Measurements from ENCODE around the gene ORC3.

DNA sequence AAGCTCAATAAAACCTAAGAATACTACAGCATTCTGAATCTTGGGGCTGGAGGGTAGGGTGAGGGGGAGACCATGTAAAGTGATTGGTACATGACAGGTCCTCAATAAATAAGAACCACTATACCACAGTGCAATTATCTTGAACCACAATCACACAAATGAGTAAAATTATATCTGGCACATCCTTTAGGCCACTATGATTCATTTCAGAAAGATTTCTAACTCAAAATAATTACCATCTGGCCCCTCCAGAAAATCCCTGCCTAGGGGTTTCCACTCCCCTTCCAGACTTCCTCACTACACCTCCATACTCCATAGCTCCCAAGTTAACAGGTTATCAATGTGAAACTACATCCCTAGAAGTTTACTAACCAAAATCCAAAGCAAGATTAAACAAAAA lies 92.4 kb downstream of the ORC3 start:
- TF ChIP-seq, protein P1, sequence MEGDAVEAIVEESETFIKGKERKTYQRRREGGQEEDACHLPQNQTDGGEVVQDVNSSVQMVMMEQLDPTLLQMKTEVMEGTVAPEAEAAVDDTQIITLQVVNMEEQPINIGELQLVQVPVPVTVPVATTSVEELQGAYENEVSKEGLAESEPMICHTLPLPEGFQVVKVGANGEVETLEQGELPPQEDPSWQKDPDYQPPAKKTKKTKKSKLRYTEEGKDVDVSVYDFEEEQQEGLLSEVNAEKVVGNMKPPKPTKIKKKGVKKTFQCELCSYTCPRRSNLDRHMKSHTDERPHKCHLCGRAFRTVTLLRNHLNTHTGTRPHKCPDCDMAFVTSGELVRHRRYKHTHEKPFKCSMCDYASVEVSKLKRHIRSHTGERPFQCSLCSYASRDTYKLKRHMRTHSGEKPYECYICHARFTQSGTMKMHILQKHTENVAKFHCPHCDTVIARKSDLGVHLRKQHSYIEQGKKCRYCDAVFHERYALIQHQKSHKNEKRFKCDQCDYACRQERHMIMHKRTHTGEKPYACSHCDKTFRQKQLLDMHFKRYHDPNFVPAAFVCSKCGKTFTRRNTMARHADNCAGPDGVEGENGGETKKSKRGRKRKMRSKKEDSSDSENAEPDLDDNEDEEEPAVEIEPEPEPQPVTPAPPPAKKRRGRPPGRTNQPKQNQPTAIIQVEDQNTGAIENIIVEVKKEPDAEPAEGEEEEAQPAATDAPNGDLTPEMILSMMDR (conservative IDR thresholded peaks at IDR 0.05; ENCODE audit: low read depth, low read length) = no peak
- TF ChIP-seq EZH2 (IDR thresholded peaks at IDR 0.05; ENCODE audit: borderline replicate concordance, low read depth, low read length, poor library complexity, severe bottlenecking) = no peak
